GM06990 (cell line): ENCODE results near the gene TMEM121.

ENCODE experiments used
- DNase-seq: peaks from one replicate; pipeline ENCODE4 v3.0.0-alpha.2; 2011; ENCODE audit not compliant: insufficient read length; ENCODE audit errors: extremely low read depth
- H3K27me3 ChIP-seq: replicated peaks from 2 replicates; pipeline ENCODE4 v1.6.0; 2011; ENCODE audit warnings: low read length; ENCODE audit not compliant: control insufficient read depth, insufficient read depth
- H3K36me3 ChIP-seq: 2 replicates; pipeline ENCODE4 v1.5.1; 2011; ENCODE audit warnings: low read length; ENCODE audit not compliant: control insufficient read depth, insufficient read depth
- H3K4me3 ChIP-seq: replicated peaks from 2 replicates; pipeline ENCODE4 v1.5.1; 2011; ENCODE audit warnings: low read depth, mild to moderate bottlenecking, control low read depth, low read length
- CTCF ChIP-seq: IDR thresholded peaks from 2 replicates; pipeline ENCODE4 v1.5.1; 2011; ENCODE audit warnings: low read length, control low read depth, mild to moderate bottlenecking, inconsistent platforms; ENCODE audit not compliant: insufficient read depth, poor library complexity, severe bottlenecking

TMEM121 gene

GRCh38 chr14:105529569-105530284 is 3.3 kb downstream of the TMEM121 start:
- Histone ChIP-seq H3K36me3 (no peaks in the 10 kb centered on the region), H3K27me3 (peaks cover 2% of the 10 kb centered on the region), H3K4me3 (no peak overlapping the region)
- no peak for DNase-seq
- no peak for TF ChIP-seq CTCF

- H3K4me3 ChIP-seq: no peak overlapping the region
- peaks cover 2% of the 10 kb centered on the region for H3K27me3 ChIP-seq
- no peak for DNase-seq
- no peaks in the 10 kb centered on the region for H3K36me3 ChIP-seq
- no peak for TF ChIP-seq CTCF
Measured at GRCh38 chr14:105530285-105531087, 4.1 kb downstream of the TMEM121 start.

- no peak for DNase-seq
- no peaks in the 10 kb centered on the region; the same call in 1 of the 2 replicates for H3K27me3 ChIP-seq
Measured at GRCh38 chr14:105531088-105531893, 4.9 kb downstream of the TMEM121 start.

GRCh38 chr14:105531894-105532623 is 5.7 kb downstream of the TMEM121 start:
- Histone ChIP-seq H3K4me3 (no peak overlapping the region), H3K27me3 (no peaks in the 10 kb centered on the region; the same call in 1 of the 2 replicates), H3K36me3 (no peaks in the 10 kb centered on the region)
- TF ChIP-seq CTCF: no peak
- DNase-seq: no peak

More at GRCh38 chr14:105531088-105531893, 4.9 kb downstream of the TMEM121 start:
- TF ChIP-seq CTCF: no peak
- no peaks in the 10 kb centered on the region for H3K36me3 ChIP-seq
- no peak overlapping the region for H3K4me3 ChIP-seq

GRCh38 chr14:105532735-105533141 is 6.4 kb downstream of the TMEM121 start:
- peak; percentile 68 for TF ChIP-seq CTCF
- no peaks in the 10 kb centered on the region; the same call in 1 of the 2 replicates for H3K27me3 ChIP-seq
- DNase-seq: no peak
- no peak overlapping the region for H3K4me3 ChIP-seq
- H3K36me3 ChIP-seq: no peaks in the 10 kb centered on the region
